Calu3 (cell line): ENCODE data around the gene KCTD15. TPM values are rescaled to one million over a fixed set of nuclear protein-coding genes. Genes with fewer than 3 reads are reported as not detected.

Source experiments
- BruUV-seq: library from RNA; stranded (reverse); fragments of 400-500 nt; replicated peaks from 2 replicates; lab custom pipeline; 2021; lab: Mats Ljungman, UMichigan
- CTCF ChIA-PET: fragments of 300-600 bp; sonication (Branson Sonifier 250); formaldehyde crosslinking; loops from one replicate; lab custom pipeline; 2022; ENCODE audit warnings: antibody characterized with exemption; lab: Charles Lee
- DNase-seq: peaks from one replicate; pipeline ENCODE4 v3.0.0; 2022
- H3K27ac Mint-ChIP-seq: one replicate; pipeline ENCODE4 v1.8.0; 2022; ENCODE audit warnings: mixed read lengths; ENCODE audit not compliant: unreplicated experiment
- H3K27me3 Mint-ChIP-seq: one replicate; pipeline ENCODE4 v1.8.0; 2022; ENCODE audit warnings: mixed read lengths; ENCODE audit not compliant: unreplicated experiment
- H3K36me3 Mint-ChIP-seq: one replicate; pipeline ENCODE4 v1.8.0; 2022; ENCODE audit warnings: mild to moderate bottlenecking, moderate library complexity, mixed read lengths; ENCODE audit not compliant: insufficient read depth, unreplicated experiment
- H3K4me1 Mint-ChIP-seq: one replicate; pipeline ENCODE4 v1.8.0; 2022; ENCODE audit warnings: mild to moderate bottlenecking, low read depth, mixed read lengths; ENCODE audit not compliant: unreplicated experiment
- H3K4me3 Mint-ChIP-seq: one replicate; pipeline ENCODE4 v1.8.0; 2022; ENCODE audit warnings: mild to moderate bottlenecking, low read depth, moderate library complexity, mixed read lengths; ENCODE audit not compliant: unreplicated experiment
- H3K9me3 Mint-ChIP-seq: one replicate; pipeline ENCODE4 v1.8.0; 2022; ENCODE audit warnings: low read depth, mixed read lengths; ENCODE audit not compliant: unreplicated experiment
- CTCF ChIP-seq: fragments of 200-600 bp; IDR thresholded peaks from one replicate; pipeline ENCODE4 v1.8.0; 2022; ENCODE audit warnings: antibody characterized with exemption; ENCODE audit not compliant: unreplicated experiment
- intact Hi-C: fragments of 100-400 bp; cut with micrococcal nuclease; formaldehyde crosslinking; loops from one replicate; pipeline ENCODE4 v1.10.0; 2022; ENCODE audit not compliant: unreplicated experiment
- total RNA-seq: library from RNA; stranded (reverse); gene quantifications from 2 replicates; pipeline ENCODE4 v1.2.3, GENCODE V29; 2022

The KCTD15 gene
- total RNA-seq, 1 experiment from 2014 or later = 18.6 TPM

DNA sequence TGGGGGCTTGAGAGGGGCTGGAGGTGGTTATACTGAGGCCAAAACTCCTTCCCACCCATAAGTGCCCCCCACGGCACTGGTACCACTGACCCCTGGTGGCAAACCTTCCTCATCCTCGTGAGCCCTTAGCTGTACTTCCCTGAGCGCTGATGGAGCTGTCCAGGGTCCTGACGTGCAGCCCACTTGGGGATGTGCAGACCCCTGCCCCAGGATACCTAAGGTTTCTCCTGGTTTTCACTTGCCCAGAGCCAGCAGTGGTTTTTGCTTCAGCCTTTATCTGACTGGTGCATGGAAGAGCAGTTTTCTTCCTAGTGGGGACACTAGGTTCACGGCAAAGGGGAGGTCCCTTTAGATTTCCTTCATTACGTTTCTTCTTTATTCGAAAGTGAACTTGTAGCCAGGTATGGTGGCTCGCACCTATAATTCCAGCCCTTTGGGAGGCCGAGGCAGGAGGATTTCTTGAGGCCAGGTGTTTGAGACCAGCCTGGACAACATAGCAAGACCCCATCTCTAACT lies 28.7 kb upstream of the KCTD15 start:
- peak; percentile 52 for DNase-seq
- Mint-ChIP-seq H3K27me3 (peaks cover 82% of the 10 kb centered on the region), H3K4me1 (no peaks in the 10 kb centered on the region), H3K36me3 (no peaks in the 10 kb centered on the region), H3K9me3 (no peaks in the 10 kb centered on the region), H3K27ac (no peak overlapping the region), H3K4me3 (no peak overlapping the region)
- intact Hi-C loops = no loop called here
- BruUV-seq = no TSS peak
- CTCF ChIA-PET = interaction anchor here (0.7 to 5.7 kb wide), 5 partner anchors 10 to 352 kb away, joined by 3 to 49 read pairs (median 3); no protein-coding TSS in a partner anchor
- TF ChIP-seq CTCF = peak; percentile 23

GRCh38 chr19:33769208-33769607 lies 27.5 kb upstream of the KCTD15 start:
- Mint-ChIP-seq H3K9me3 (no peaks in the 10 kb centered on the region), H3K4me1 (no peaks in the 10 kb centered on the region), H3K27me3 (peaks cover 81% of the 10 kb centered on the region), H3K36me3 (no peaks in the 10 kb centered on the region), H3K27ac (no peak overlapping the region), H3K4me3 (no peak overlapping the region)
- CTCF ChIA-PET = interaction anchor here (0.6 to 5.7 kb wide), 4 partner anchors 9 to 339 kb away, joined by 3 to 49 read pairs (median 4); no protein-coding TSS in a partner anchor
- no peak for TF ChIP-seq CTCF
- intact Hi-C loops = no loop called here
- no TSS peak for BruUV-seq
- DNase-seq = no peak

- no peak for DNase-seq
- TF ChIP-seq CTCF = no peak
- intact Hi-C loops = loop anchor here (5.0 kb wide), 1 partner anchor 528 kb away; no protein-coding TSS in a partner anchor
- Mint-ChIP-seq H3K27me3 (peaks cover 81% of the 10 kb centered on the region), H3K27ac (no peak overlapping the region), H3K4me3 (no peak overlapping the region), H3K36me3 (no peaks in the 10 kb centered on the region), H3K9me3 (no peaks in the 10 kb centered on the region), H3K4me1 (no peaks in the 10 kb centered on the region)
- CTCF ChIA-PET = interaction anchor here (0.7 to 5.7 kb wide), 4 partner anchors 272 to 657 kb away, joined by 3 to 49 read pairs (median 4); no protein-coding TSS in a partner anchor
- BruUV-seq = no TSS peak
Measured at GRCh38 chr19:33770107-33770506, 26.6 kb upstream of the KCTD15 start.

- Mint-ChIP-seq H3K9me3 (no peaks in the 10 kb centered on the region), H3K36me3 (no peaks in the 10 kb centered on the region), H3K4me3 (no peak overlapping the region), H3K4me1 (no peaks in the 10 kb centered on the region), H3K27ac (no peak overlapping the region), H3K27me3 (peaks cover 81% of the 10 kb centered on the region)
- peak; percentile 88 for DNase-seq
- peak; percentile 90 for TF ChIP-seq CTCF
- no TSS peak for BruUV-seq
- CTCF ChIA-PET = interaction anchor here (1.0 to 5.7 kb wide), 2 partner anchors 341 to 355 kb away, joined by 5 to 49 read pairs; no protein-coding TSS in a partner anchor
- intact Hi-C loops = loop anchor here (1.0 to 5.0 kb wide), 3 partner anchors 341 to 529 kb away; no protein-coding TSS in a partner anchor
Measured at GRCh38 chr19:33771384-33772101, 25.1 kb upstream of the KCTD15 start.
